Activated naive CD4-positive, alpha-beta T cell treated with anti-CD3 and anti-CD28 coated beads, Interleukin-2, amount 50 U/mL, for 72 hours (primary cell): Measurements from ENCODE around the gene PSME3. TPM values are rescaled to one million over a fixed set of nuclear protein-coding genes. Genes with fewer than 3 reads are reported as not detected.
A peak's percentile ranks its signal among the peaks of the same experiment; 100 is the strongest.

Experiments used
- ATAC-seq, 2 donors: fragments of 150-1000 bp; cut with Tn5 transposase; 2 replicates each; pipeline ENCODE4 v1.10.0; 2021; ENCODE audit warnings: mild to moderate bottlenecking in 2 of 2, moderate library complexity in 2 of 2
- DNase-seq, 2 donors: peaks; one replicate each; pipeline ENCODE4 v3.0.0; 2021 to 2022; ENCODE audit warnings: low spot score in 2 of 2
- H3K27ac Mint-ChIP-seq, 2 donors: one replicate each; pipeline ENCODE4 v1.8.0; 2022; ENCODE audit warnings: mild to moderate bottlenecking in 2 of 2, mixed read lengths in 2 of 2
- H3K36me3 Mint-ChIP-seq, 2 donors: one replicate each; pipeline ENCODE4 v1.8.0; 2022; ENCODE audit warnings: mixed read lengths in 2 of 2
- H3K9me3 Mint-ChIP-seq, 2 donors: one replicate each; pipeline ENCODE4 v1.8.0; 2022; ENCODE audit warnings: mixed read lengths in 2 of 2
- total RNA-seq, 2 donors: library from RNA; stranded (reverse); gene quantifications; one replicate each; pipeline ENCODE4 v1.2.3, GENCODE V29; 2022

Gene PSME3
- total RNA-seq, 2 donors from 2014 or later = 79.1 to 95.5 TPM

GRCh38 chr17:42804918-42805367 is 28.3 kb upstream of the PSME3 start:
- no peak overlapping the region for H3K27ac Mint-ChIP-seq
- no peak for DNase-seq
- H3K36me3 Mint-ChIP-seq = no peaks in the 10 kb centered on the region
- H3K9me3 Mint-ChIP-seq = no peaks in the 10 kb centered on the region
- no peak for ATAC-seq

- ATAC-seq (no peak), DNase-seq (no peak)
- no peaks in the 10 kb centered on the region for H3K36me3 Mint-ChIP-seq
- no peak overlapping the region for H3K27ac Mint-ChIP-seq
- no peaks in the 10 kb centered on the region for H3K9me3 Mint-ChIP-seq
Measured at GRCh38 chr17:42806249-42806648, 26.9 kb upstream of the PSME3 start.

- Mint-ChIP-seq H3K27ac (peak overlapping the region in 1 of 2 donors; percentile 51), H3K9me3 (no peaks in the 10 kb centered on the region), H3K36me3 (peaks cover 0 to 6% of the 10 kb centered on the region in 2 donors)
- no peak for ATAC-seq
- no peak for DNase-seq
Measured at GRCh38 chr17:42809250-42809649, 23.9 kb upstream of the PSME3 start.

GRCh38 chr17:42814633-42815399 is 18.4 kb upstream of the PSME3 start:
- peak overlapping the region; percentile 3 to 73 for H3K27ac Mint-ChIP-seq
- no peak for ATAC-seq
- H3K9me3 Mint-ChIP-seq = no peaks in the 10 kb centered on the region

GRCh38 chr17:42817866-42818265 is 15.3 kb upstream of the PSME3 start:
- Mint-ChIP-seq H3K27ac (no peak overlapping the region), H3K36me3 (peaks cover 10 to 31% of the 10 kb centered on the region in 2 donors), H3K9me3 (no peaks in the 10 kb centered on the region)
- DNase-seq (no peak), ATAC-seq (no peak)

More at GRCh38 chr17:42814633-42815399, 18.4 kb upstream of the PSME3 start:
- DNase-seq = no peak
- H3K36me3 Mint-ChIP-seq = peaks cover 10 to 23% of the 10 kb centered on the region in 2 donors

GRCh38 chr17:42818379-42818778 is 14.8 kb upstream of the PSME3 start:
- DNase-seq (no peak), ATAC-seq (no peak)
- H3K9me3 Mint-ChIP-seq = no peaks in the 10 kb centered on the region
- no peak overlapping the region for H3K27ac Mint-ChIP-seq
- peaks cover 10 to 30% of the 10 kb centered on the region in 2 donors for H3K36me3 Mint-ChIP-seq

GRCh38 chr17:42819939-42820535 is 13.2 kb upstream of the PSME3 start:
- ATAC-seq (peak in 1 of 2 donors; percentile 43), DNase-seq (peak in 1 of 2 donors; percentile 75)
- Mint-ChIP-seq H3K27ac (no peak overlapping the region), H3K36me3 (peaks cover 18 to 28% of the 10 kb centered on the region in 2 donors), H3K9me3 (no peaks in the 10 kb centered on the region)

- no peak for ATAC-seq
- no peak for DNase-seq
- peaks cover 18 to 23% of the 10 kb centered on the region in 2 donors for H3K36me3 Mint-ChIP-seq
- H3K27ac Mint-ChIP-seq = no peak overlapping the region
- no peaks in the 10 kb centered on the region for H3K9me3 Mint-ChIP-seq
Measured at GRCh38 chr17:42821176-42821575, 12.0 kb upstream of the PSME3 start.

GRCh38 chr17:42827472-42827871 is 5.7 kb upstream of the PSME3 start:
- Mint-ChIP-seq H3K9me3 (no peaks in the 10 kb centered on the region), H3K36me3 (peaks cover 8 to 11% of the 10 kb centered on the region in 2 donors), H3K27ac (no peak overlapping the region)
- no peak for DNase-seq
- ATAC-seq = no peak

- ATAC-seq = no peak
- no peaks in the 10 kb centered on the region for H3K9me3 Mint-ChIP-seq
- H3K27ac Mint-ChIP-seq = no peak overlapping the region
- H3K36me3 Mint-ChIP-seq = peaks cover 0 to 15% of the 10 kb centered on the region in 2 donors
- no peak for DNase-seq
Measured at GRCh38 chr17:42830971-42831370, 2.2 kb upstream of the PSME3 start.

- peaks cover 6 to 15% of the 10 kb centered on the region in 2 donors for H3K36me3 Mint-ChIP-seq
- H3K27ac Mint-ChIP-seq = peak overlapping the region; percentile 98
- ATAC-seq (peak; percentile 21 to 35), DNase-seq (no peak)
- no peaks in the 10 kb centered on the region for H3K9me3 Mint-ChIP-seq
Measured at GRCh38 chr17:42832213-42832933, 824 bp upstream of the PSME3 start.

GRCh38 chr17:42833767-42834422 is 698 bp downstream of the PSME3 start:
- peak in 1 of 2 donors; percentile 12 for ATAC-seq
- H3K36me3 Mint-ChIP-seq = peaks cover 18 to 20% of the 10 kb centered on the region in 2 donors
- DNase-seq = no peak
- H3K9me3 Mint-ChIP-seq = no peaks in the 10 kb centered on the region
- H3K27ac Mint-ChIP-seq = peak overlapping the region; percentile 98

- no peak for ATAC-seq
- Mint-ChIP-seq H3K36me3 (peaks cover 25 to 28% of the 10 kb centered on the region in 2 donors), H3K9me3 (no peaks in the 10 kb centered on the region)
Measured at GRCh38 chr17:42835732-42836131, 2.5 kb downstream of the PSME3 start.

GRCh38 chr17:42841975-42842685 is 8.9 kb downstream of the PSME3 start:
- ATAC-seq (no peak), DNase-seq (no peak)
- peak overlapping the region in 1 of 2 donors; percentile 0 for H3K27ac Mint-ChIP-seq
- H3K36me3 Mint-ChIP-seq = peaks cover 19 to 31% of the 10 kb centered on the region in 2 donors
- H3K9me3 Mint-ChIP-seq = no peaks in the 10 kb centered on the region

More at GRCh38 chr17:42835732-42836131, 2.5 kb downstream of the PSME3 start:
- H3K27ac Mint-ChIP-seq = no peak overlapping the region
- DNase-seq = peak in 1 of 2 donors; percentile 21

- no peaks in the 10 kb centered on the region for H3K9me3 Mint-ChIP-seq
- no peak overlapping the region for H3K27ac Mint-ChIP-seq
- H3K36me3 Mint-ChIP-seq = peaks cover 12 to 31% of the 10 kb centered on the region in 2 donors
- DNase-seq (no peak), ATAC-seq (no peak)
Measured at GRCh38 chr17:42843358-42843934, 10.2 kb downstream of the PSME3 start.

GRCh38 chr17:42844271-42844670 is 11.1 kb downstream of the PSME3 start, which contains the start of gene AOC2:
Gene AOC2 (plus strand): TSS chr17:42844580. CDS start chr17:42844627, 47 bp downstream.
- no peaks in the 10 kb centered on the region for H3K9me3 Mint-ChIP-seq
- peak within 1 kb of the TSS; percentile 24 to 69 for H3K27ac Mint-ChIP-seq
- peaks cover 3 to 23% of the 10 kb centered on the region in 2 donors for H3K36me3 Mint-ChIP-seq
- ATAC-seq (no peak), DNase-seq (peak in 1 of 2 donors; percentile 52)
